Measurements from ENCODE around the gene LRRC34. TPM values are rescaled to one million over a fixed set of nuclear protein-coding genes. Genes with fewer than 3 reads are reported as not detected.

LRRC34 gene
- total and polyA plus RNA-seq, 2 of the 8 experiments (the other 6 are each of a cell fraction or from before 2014, with no cell fraction given), result 3.3 to 4.1 TPM

DNA sequence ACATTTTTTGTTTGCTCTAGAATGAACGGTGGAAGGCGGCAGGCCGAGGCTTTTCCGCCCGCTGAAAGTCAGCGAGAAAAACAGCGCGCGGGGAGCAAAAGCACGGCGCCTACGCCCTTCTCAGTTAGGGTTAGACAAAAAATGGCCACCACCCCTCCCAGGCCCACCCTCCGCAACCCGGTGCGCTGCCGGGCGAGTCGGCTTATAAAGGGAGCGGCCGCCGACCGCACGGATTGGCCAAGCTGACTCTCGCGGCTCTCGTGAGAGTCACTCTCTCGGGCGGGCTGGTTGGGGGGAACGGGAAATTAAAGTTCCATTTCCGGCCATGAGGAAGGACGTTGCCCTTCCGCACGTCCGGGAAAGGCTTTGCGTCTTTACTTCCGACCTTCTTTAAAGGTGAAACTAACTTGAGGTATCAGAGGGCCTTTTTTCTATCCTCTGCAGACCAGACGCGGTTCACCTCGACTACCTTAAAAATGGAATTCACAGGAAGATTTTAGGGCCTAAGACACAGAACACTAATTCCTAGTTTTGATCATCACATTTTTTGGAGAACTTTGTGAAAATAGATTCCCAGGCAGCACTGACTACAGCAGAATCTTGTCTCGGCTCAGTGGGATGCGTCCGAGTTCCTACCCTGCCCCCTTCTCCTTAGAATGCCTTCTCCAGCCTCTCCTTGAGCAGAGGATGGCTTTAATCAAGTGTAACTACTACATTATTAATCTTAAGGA, 47.7 kb downstream of the LRRC34 start, which contains the start of gene TERC (continued):
- TF ChIP-seq RXRA (IDR thresholded peaks at IDR 0.05; ENCODE audit: insufficient read depth, low read depth, low read length) (no peak), SP1 (IDR thresholded peaks at IDR 0.05; ENCODE audit: low read depth, low read length) (0 out of 2 replicates have a peak, but pooled peaks have one; percentile 27), SIN3A (conservative IDR thresholded peaks at IDR 0.05 in 1 of 2, IDR thresholded peaks at IDR 0.05 in 1 of 2; ENCODE audit: low read depth in 1 of 2, low read length in 2 of 2) (peak in 1 of 2 experiments; percentile 66; a peak in 2 of 4 replicates), CBX8 (IDR thresholded peaks at IDR 0.05; ENCODE audit: borderline replicate concordance, low read depth, low read length) (no peak), EP300 (IDR thresholded peaks at IDR 0.05; ENCODE audit: borderline replicate concordance in 1 of 2, low read depth in 2 of 2, low read length in 2 of 2) (no peak), EGR1 (IDR thresholded peaks at IDR 0.05; ENCODE audit: borderline replicate concordance, low read depth, low read length) (peak; percentile 82), POLR2A (IDR thresholded peaks at IDR 0.05; ENCODE audit: control extremely low read depth in 1 of 2, low read depth in 2 of 2, low read length in 2 of 2) (peak; percentile 97 to 99), SAP30 (IDR thresholded peaks at IDR 0.05; ENCODE audit: insufficient read depth, insufficient replicate concordance, low read length) (no peak), TAF7 (optimal IDR thresholded peaks at IDR 0.05; ENCODE audit: borderline replicate concordance, low read depth, low read length) (peak; percentile 92), NRF1 (IDR thresholded peaks at IDR 0.05; ENCODE audit: low read depth, low read length) (no peak), CHD1 (IDR thresholded peaks at IDR 0.05; ENCODE audit: low read depth, low read length) (no peak), JUN (IDR thresholded peaks at IDR 0.05; ENCODE audit: low read depth, low read length) (no peak), CTCF (IDR thresholded peaks at IDR 0.05; ENCODE audit: control extremely low read depth in 1 of 3, insufficient read depth in 1 of 3, low read depth in 1 of 3, low read length in 3 of 3) (no peak), TBP (IDR thresholded peaks at IDR 0.05; ENCODE audit: low read depth, low read length) (peak; percentile 96), ASH2L (IDR thresholded peaks at IDR 0.05; ENCODE audit: low read length) (peak; percentile 22), SUZ12 (IDR thresholded peaks at IDR 0.05; ENCODE audit: low read length) (no peak), GTF2F1 (IDR thresholded peaks at IDR 0.05; ENCODE audit: borderline replicate concordance, low read depth, low read length) (peak; percentile 84; the same call in 1 of the 2 replicates)
- TF ChIP-seq, protein P1, sequence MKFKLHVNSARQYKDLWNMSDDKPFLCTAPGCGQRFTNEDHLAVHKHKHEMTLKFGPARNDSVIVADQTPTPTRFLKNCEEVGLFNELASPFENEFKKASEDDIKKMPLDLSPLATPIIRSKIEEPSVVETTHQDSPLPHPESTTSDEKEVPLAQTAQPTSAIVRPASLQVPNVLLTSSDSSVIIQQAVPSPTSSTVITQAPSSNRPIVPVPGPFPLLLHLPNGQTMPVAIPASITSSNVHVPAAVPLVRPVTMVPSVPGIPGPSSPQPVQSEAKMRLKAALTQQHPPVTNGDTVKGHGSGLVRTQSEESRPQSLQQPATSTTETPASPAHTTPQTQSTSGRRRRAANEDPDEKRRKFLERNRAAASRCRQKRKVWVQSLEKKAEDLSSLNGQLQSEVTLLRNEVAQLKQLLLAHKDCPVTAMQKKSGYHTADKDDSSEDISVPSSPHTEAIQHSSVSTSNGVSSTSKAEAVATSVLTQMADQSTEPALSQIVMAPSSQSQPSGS (IDR thresholded peaks at IDR 0.05; ENCODE audit: low read length), result 0 out of 2 replicates have a peak, but pooled peaks have one; percentile 28

Measured in H1 (cell line).